IMR-90 (cell line): ENCODE data around the gene PTPRH. TPM values are rescaled to one million over a fixed set of nuclear protein-coding genes. Genes with fewer than 3 reads are reported as not detected.

Source experiments
- ATAC-seq: fragments of 200-7000 bp; cut with Tn5 transposase; 2 replicates; pipeline ENCODE4 v1.9.1; 2020; ENCODE audit warnings: low read depth, mild to moderate bottlenecking, moderate library complexity
- BruUV-seq: library from RNA; stranded (reverse); fragments of 400-500 nt; replicated peaks from 2 replicates; lab custom pipeline; 2021; lab: Mats Ljungman, UMichigan
- CTCF ChIA-PET: fragments of 300-600 bp; formaldehyde crosslinking; extraction: SDS; loops from one replicate; lab custom pipeline; 2021; ENCODE audit warnings: antibody characterized with exemption; lab: Yijun Ruan, JAX
- POLR2A ChIA-PET: fragments of 300-600 bp; sonication (Branson Sonifier 250); formaldehyde crosslinking; loops from one replicate; lab custom pipeline; 2022; ENCODE audit warnings: antibody characterized with exemption; ENCODE audit not compliant: unreplicated experiment; lab: Charles Lee
- DNase-seq: peaks from one replicate; pipeline ENCODE4 v3.0.0; 2013
- H2AFZ ChIP-seq: replicated peaks from 2 replicates; pipeline ENCODE3; 2013; ENCODE audit warnings: low read length, mild to moderate bottlenecking; ENCODE audit not compliant: poor library complexity
- H2AK5ac ChIP-seq: 2 replicates; pipeline ENCODE4 v1.6.1; 2013; ENCODE audit warnings: low read depth, low read length, inconsistent platforms
- H2AK9ac ChIP-seq: replicated peaks from 2 replicates; pipeline ENCODE3; 2013; ENCODE audit warnings: mild to moderate bottlenecking, low read depth, low read length, moderate library complexity; ENCODE audit not compliant: poor library complexity
- H2BK120ac ChIP-seq: 2 replicates; pipeline ENCODE4 v1.6.1; 2013; ENCODE audit warnings: low read depth, low read length, inconsistent platforms
- H2BK15ac ChIP-seq: 3 replicates; pipeline ENCODE4 v1.6.1; 2013; ENCODE audit warnings: low read depth, low read length, inconsistent platforms
- H2BK20ac ChIP-seq: 2 replicates; pipeline ENCODE4 v1.6.1; 2013; ENCODE audit warnings: low read depth, mild to moderate bottlenecking, inconsistent platforms, low read length, moderate library complexity
- H2BK5ac ChIP-seq: 2 replicates; pipeline ENCODE4 v1.6.1; 2013; ENCODE audit warnings: mild to moderate bottlenecking, low read depth, low read length, inconsistent platforms; ENCODE audit not compliant: poor library complexity, severe bottlenecking
- H3K14ac ChIP-seq: replicated peaks from 2 replicates; pipeline ENCODE4 v1.6.1; 2013; ENCODE audit warnings: low read depth, low read length, inconsistent platforms
- H3K18ac ChIP-seq: 2 replicates; pipeline ENCODE4 v1.6.1; 2013; ENCODE audit warnings: low read depth, low read length, control low read depth
- H3K23ac ChIP-seq: 2 replicates; pipeline ENCODE4 v1.6.1; 2013; ENCODE audit warnings: low read depth, low read length, inconsistent platforms
- H3K27ac ChIP-seq: 2 replicates; pipeline ENCODE4 v1.5.1; 2013; ENCODE audit warnings: mild to moderate bottlenecking, control low read depth, low read length; ENCODE audit not compliant: insufficient read depth
- H3K27me3 ChIP-seq: 2 replicates; pipeline ENCODE4 v1.6.1; 2013; ENCODE audit warnings: low read length; ENCODE audit not compliant: control insufficient read depth, insufficient read depth
- H3K36me3 ChIP-seq: 2 replicates; pipeline ENCODE4 v1.6.1; 2013; ENCODE audit warnings: low read length, mixed read lengths; ENCODE audit not compliant: control insufficient read depth, insufficient read depth
- H3K4ac ChIP-seq: 2 replicates; pipeline ENCODE4 v1.6.1; 2013; ENCODE audit warnings: low read depth, low read length, inconsistent platforms
- H3K4me1 ChIP-seq: 2 replicates; pipeline ENCODE4 v1.6.1; 2013; ENCODE audit warnings: low read length, mixed read lengths; ENCODE audit not compliant: control insufficient read depth, insufficient read depth
- H3K4me2 ChIP-seq: 2 replicates; pipeline ENCODE4 v1.6.1; 2013; ENCODE audit warnings: low read depth, mild to moderate bottlenecking, control low read depth, low read length, moderate library complexity
- H3K4me3 ChIP-seq: 2 replicates; pipeline ENCODE4 v1.5.1; 2013; ENCODE audit warnings: low read depth, mild to moderate bottlenecking, control low read depth, low read length, moderate library complexity; ENCODE audit not compliant: insufficient read depth
- H3K56ac ChIP-seq: 2 replicates; pipeline ENCODE4 v1.6.1; 2013; ENCODE audit warnings: low read length, inconsistent platforms; ENCODE audit not compliant: insufficient read depth; ENCODE audit errors: extremely low read depth
- H3K79me1 ChIP-seq, 2 experiments: 2 replicates each; pipeline ENCODE4 v1.6.1; 2013; ENCODE audit warnings: low read length in 2 of 2, inconsistent platforms in 1 of 2, low read depth in 1 of 2
- H3K9ac ChIP-seq: 2 replicates; pipeline ENCODE4 v1.6.1; 2013; ENCODE audit warnings: low read depth, low read length, control low read depth
- H3K9me1 ChIP-seq: 2 replicates; pipeline ENCODE4 v1.6.1; 2013; ENCODE audit warnings: low read length, inconsistent platforms; ENCODE audit not compliant: insufficient read depth
- H3K9me3 ChIP-seq: 2 replicates; pipeline ENCODE4 v1.6.1; 2013; ENCODE audit warnings: low read length; ENCODE audit not compliant: control insufficient read depth, insufficient read depth
- H4K20me1 ChIP-seq: 2 replicates; pipeline ENCODE4 v1.6.1; 2013; ENCODE audit warnings: low read length, inconsistent platforms; ENCODE audit not compliant: insufficient read depth
- H4K5ac ChIP-seq: 2 replicates; pipeline ENCODE4 v1.6.1; 2013; ENCODE audit warnings: mild to moderate bottlenecking, low read depth, low read length, control low read depth
- H4K8ac ChIP-seq, 2 experiments: 2 replicates each; pipeline ENCODE4 v1.6.1; 2013; ENCODE audit warnings: low read depth in 2 of 2, low read length in 2 of 2, control low read depth in 1 of 2, inconsistent platforms in 1 of 2
- H4K91ac ChIP-seq: 2 replicates; pipeline ENCODE4 v1.6.1; 2013; ENCODE audit warnings: low read depth, low read length, inconsistent platforms; ENCODE audit not compliant: insufficient read depth
- BHLHE40 ChIP-seq: fragments of 150-350 bp; IDR thresholded peaks from 2 replicates; pipeline ENCODE4 v1.6.1; 2016; ENCODE audit warnings: mild to moderate bottlenecking, low read depth, low read length
- CEBPB ChIP-seq: IDR thresholded peaks from 2 replicates; pipeline ENCODE4 v1.6.1; 2012; ENCODE audit warnings: low read depth, low read length, improper control_type of control experiment
- MAFK ChIP-seq: IDR thresholded peaks from 2 replicates; pipeline ENCODE4 v1.6.1; 2012; ENCODE audit warnings: low read depth, low read length, improper control_type of control experiment
- MAZ ChIP-seq: IDR thresholded peaks from 2 replicates; pipeline ENCODE4 v1.6.1; 2012; ENCODE audit warnings: low read depth, mild to moderate bottlenecking, low read length, improper control_type of control experiment, moderate library complexity, borderline replicate concordance
- MXI1 ChIP-seq: IDR thresholded peaks from 2 replicates; pipeline ENCODE4 v1.6.1; 2012; ENCODE audit warnings: low read depth, mild to moderate bottlenecking, low read length, moderate library complexity, borderline replicate concordance
- NFE2L2 ChIP-seq: fragments of 150-350 bp; IDR thresholded peaks from 2 replicates; pipeline ENCODE4 v1.6.1; 2016; ENCODE audit warnings: low read depth, mild to moderate bottlenecking, low read length
- RAD21 ChIP-seq: IDR thresholded peaks from 2 replicates; pipeline ENCODE4 v1.6.1; 2012; ENCODE audit warnings: low read length, improper control_type of control experiment
- RCOR1 ChIP-seq: IDR thresholded peaks from 2 replicates; pipeline ENCODE4 v1.6.1; 2012; ENCODE audit warnings: mild to moderate bottlenecking, low read length, improper control_type of control experiment; ENCODE audit not compliant: insufficient replicate concordance
- SMC3 ChIP-seq: fragments of 150-350 bp; IDR thresholded peaks from 2 replicates; pipeline ENCODE4 v1.6.1; 2016; ENCODE audit warnings: low read depth, mild to moderate bottlenecking, antibody characterized with exemption, low read length, moderate library complexity
- WGBS, 2 experiments: methylation state at CpG; one replicate each; pipeline versions ENCODE4 v1.1.5 to v1.1.7; 2013; ENCODE audit warnings: missing lambda C conversion rate in 2 of 2; ENCODE audit not compliant: insufficient read length in 1 of 2; ENCODE audit errors: extremely low coverage in 2 of 2; 5-methylcytosine and 5-hydroxymethylcytosine counted together
- dilution Hi-C: fragments of 300-500 bp; cut with HindIII; formaldehyde crosslinking; loops from one replicate; pipeline ENCODE4 v1.14.3; 2018; ENCODE audit warnings: low sequenced_read_pairs; ENCODE audit not compliant: unreplicated experiment
- in situ Hi-C: fragments of 300-500 bp; cut with MboI; formaldehyde crosslinking; loops from 3 replicates; pipeline ENCODE4 v1.14.3; 2019; ENCODE audit warnings: low sequenced_read_pairs, inconsistent platforms, mixed read lengths
- intact Hi-C: fragments of 100-400 bp; cut with micrococcal nuclease; formaldehyde crosslinking; loops from 2 replicates; pipeline ENCODE4 v1.10.0; 2022
- polyA plus RNA-seq, 3 experiments: library from polyadenylated mRNA; depleted of rRNA; stranded (reverse); fragments of >200 nt; gene quantifications; 2 replicates each; pipeline ENCODE4 v1.2.3, GENCODE V29; 2012; ENCODE audit warnings: low replicate concordance in 1 of 3
- total RNA-seq: library from RNA; depleted of rRNA; stranded (reverse); fragments of >200 nt; gene quantifications from 2 replicates; pipeline ENCODE4 v1.2.3, GENCODE V29; 2012
- TF ChIP-seq, protein P1 (sequence below): fragments of 150-350 bp; IDR thresholded peaks from 2 replicates; pipeline ENCODE4 v1.6.1; 2017; ENCODE audit warnings: mild to moderate bottlenecking, antibody characterized with exemption, low read length, low read depth
- TF ChIP-seq, protein P2 (sequence below): fragments of 150-350 bp; IDR thresholded peaks from 2 replicates; pipeline ENCODE4 v1.6.1; 2016; ENCODE audit warnings: low read depth, mild to moderate bottlenecking, low read length, moderate library complexity, borderline replicate concordance

The PTPRH gene
- total and polyA plus RNA-seq, 2 of the 4 experiments (the other 2 are of a cell fraction) = 1.3 to 3.4 TPM

DNA sequence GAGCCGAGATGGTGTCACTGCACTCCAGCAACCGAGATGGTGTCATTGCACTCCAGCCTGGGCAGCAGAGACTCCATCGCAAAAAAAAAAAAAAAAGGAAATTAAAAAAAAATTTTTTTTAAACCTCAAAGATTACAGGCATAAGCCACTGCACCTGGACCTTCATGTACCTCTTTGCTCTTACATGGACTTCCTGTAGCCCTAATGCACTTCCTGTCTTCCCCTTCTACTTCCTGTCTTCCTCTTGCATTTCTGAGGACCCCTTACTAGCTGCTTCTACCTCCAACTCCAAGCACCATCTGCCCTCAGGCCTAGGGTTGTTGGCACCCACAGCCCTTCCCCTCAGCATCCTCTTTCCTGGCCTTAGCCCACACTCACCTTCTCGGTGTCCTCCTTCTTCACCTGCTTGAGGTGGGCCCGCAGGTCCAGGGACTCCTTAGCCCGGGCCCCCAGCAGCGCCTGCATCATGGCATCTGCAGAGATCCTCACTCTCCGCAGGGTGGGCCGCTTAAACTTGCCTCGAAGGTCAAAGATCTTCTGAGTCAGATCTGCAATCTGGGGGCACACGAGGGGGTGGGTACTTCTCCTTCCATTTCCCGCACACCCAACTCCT is 55.5 kb downstream of the PTPRH start:
- Histone ChIP-seq H2BK120ac (no peak overlapping the region), H2AK5ac (no peak overlapping the region), H3K27me3 (peaks cover 45% of the 10 kb centered on the region), H3K56ac (no peak overlapping the region), H4K5ac (no peak overlapping the region), H3K36me3 (no peaks in the 10 kb centered on the region), H3K23ac (no peak overlapping the region), H3K9me3 (no peaks in the 10 kb centered on the region), H4K91ac (no peak overlapping the region), H2BK15ac (no peak overlapping the region), H4K20me1 (no peaks in the 10 kb centered on the region), H3K4ac (no peak overlapping the region), H2BK5ac (no peak overlapping the region), H2AK9ac (peak overlapping the region; percentile 65), H3K79me1 (no peaks in the 10 kb centered on the region), H3K18ac (no peak overlapping the region), H3K9me1 (no peaks in the 10 kb centered on the region), H3K27ac (no peak overlapping the region), H4K8ac (no peak overlapping the region), H3K14ac (no peak overlapping the region), H2BK20ac (no peak overlapping the region), H3K4me2 (no peak overlapping the region), H3K9ac (no peak overlapping the region), H3K4me1 (peaks cover 1% of the 10 kb centered on the region; the same call in 1 of the 2 replicates), H2AFZ (no peak overlapping the region), H3K4me3 (no peak overlapping the region)
- no TSS peak for BruUV-seq
- in situ Hi-C loops (no loop called here), dilution Hi-C loops (no loop called here), intact Hi-C loops (no loop called here)
- ChIA-PET CTCF (interaction anchor here (0.6 kb wide), 1 partner anchor 19 kb away, joined by 5 read pairs; no protein-coding TSS in a partner anchor), POLR2A (no interaction called here)
- no peak for DNase-seq
- no peak for ATAC-seq
- 91 to 100% methylated on average over 1 to 7 of the region's 12 CpGs for WGBS, 2 experiments
- TF ChIP-seq MAFK (no peak), RCOR1 (no peak), NFE2L2 (no peak), CEBPB (no peak), BHLHE40 (no peak), SMC3 (no peak), MXI1 (no peak), MAZ (no peak), RAD21 (no peak)
- TF ChIP-seq, protein P1, sequence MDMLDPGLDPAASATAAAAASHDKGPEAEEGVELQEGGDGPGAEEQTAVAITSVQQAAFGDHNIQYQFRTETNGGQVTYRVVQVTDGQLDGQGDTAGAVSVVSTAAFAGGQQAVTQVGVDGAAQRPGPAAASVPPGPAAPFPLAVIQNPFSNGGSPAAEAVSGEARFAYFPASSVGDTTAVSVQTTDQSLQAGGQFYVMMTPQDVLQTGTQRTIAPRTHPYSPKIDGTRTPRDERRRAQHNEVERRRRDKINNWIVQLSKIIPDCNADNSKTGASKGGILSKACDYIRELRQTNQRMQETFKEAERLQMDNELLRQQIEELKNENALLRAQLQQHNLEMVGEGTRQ = no peak
- TF ChIP-seq, protein P2, sequence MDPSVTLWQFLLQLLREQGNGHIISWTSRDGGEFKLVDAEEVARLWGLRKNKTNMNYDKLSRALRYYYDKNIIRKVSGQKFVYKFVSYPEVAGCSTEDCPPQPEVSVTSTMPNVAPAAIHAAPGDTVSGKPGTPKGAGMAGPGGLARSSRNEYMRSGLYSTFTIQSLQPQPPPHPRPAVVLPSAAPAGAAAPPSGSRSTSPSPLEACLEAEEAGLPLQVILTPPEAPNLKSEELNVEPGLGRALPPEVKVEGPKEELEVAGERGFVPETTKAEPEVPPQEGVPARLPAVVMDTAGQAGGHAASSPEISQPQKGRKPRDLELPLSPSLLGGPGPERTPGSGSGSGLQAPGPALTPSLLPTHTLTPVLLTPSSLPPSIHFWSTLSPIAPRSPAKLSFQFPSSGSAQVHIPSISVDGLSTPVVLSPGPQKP = no peak
